ENCODE data around the gene VAC14.

Gene VAC14

DNA sequence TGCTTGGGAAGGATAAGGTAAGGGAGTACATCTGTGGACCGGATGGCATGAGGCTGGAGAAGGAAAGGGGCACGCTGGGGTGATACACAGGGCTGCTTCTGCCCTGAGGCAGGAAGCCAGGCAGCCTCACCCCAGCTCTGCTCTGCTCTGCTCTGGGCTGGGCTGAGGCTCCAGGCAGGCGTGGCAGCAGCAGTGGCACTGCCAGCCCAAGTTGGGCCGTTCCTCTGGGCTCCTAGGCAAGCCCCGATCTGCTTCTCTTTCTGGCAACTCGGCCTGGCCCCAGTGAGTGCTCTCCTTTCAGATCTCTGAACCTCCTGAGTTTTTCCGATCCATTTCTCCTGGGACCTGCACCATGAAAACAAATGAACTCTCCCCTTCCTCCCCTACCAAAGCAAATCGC lies 44.9 kb downstream of the VAC14 start:
- DNase-seq (ENCODE audit: insufficient read length) (no peak), FAIRE-seq (no peak)
- TF ChIP-seq POLR2A (IDR thresholded peaks at IDR 0.05; ENCODE audit: low read depth, low read length) = no peak
- TF ChIP-seq TAF1 (IDR thresholded peaks at IDR 0.05; ENCODE audit: borderline replicate concordance, low read depth, low read length) = no peak
- TF ChIP-seq POLR2AphosphoS5 (IDR thresholded peaks at IDR 0.05; ENCODE audit: low read depth, low read length) = no peak

DNA sequence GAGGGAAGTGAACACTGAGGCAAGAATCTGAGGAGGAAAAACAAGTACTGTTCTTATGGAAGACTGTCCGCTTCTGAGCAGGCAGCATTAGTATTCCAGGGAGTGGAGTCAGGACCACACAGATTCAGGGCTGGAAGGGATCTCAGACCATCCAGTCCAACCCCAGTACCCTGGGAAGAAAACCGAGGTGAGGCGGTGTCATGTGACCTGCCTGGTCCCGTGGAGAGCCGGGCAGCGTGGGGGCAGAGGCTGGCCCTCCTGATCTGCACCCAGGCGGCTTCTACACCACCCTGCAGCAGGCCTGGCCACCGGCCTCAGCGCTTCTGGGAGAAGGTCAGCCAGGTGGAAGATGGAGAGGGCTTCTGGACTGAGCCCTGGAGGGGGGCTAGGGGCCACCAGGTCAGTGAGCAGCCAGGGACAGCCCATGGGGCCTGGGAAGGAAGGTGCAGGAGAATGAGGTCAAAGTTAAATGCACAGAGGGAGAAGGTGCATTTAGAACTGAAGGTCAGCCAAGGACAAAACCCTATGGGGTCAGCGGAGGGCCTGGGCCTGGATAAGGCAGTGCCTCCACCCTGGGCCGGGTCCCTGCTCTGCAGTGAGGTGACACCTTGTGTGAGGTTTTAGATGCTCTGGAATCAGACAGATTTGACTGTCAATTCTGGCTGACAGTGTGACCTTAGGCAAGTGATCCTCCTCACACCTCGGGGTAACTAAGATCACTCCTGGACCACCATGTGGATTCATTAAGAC lies 45.9 kb downstream of the VAC14 start:
- TF ChIP-seq TAF1 (IDR thresholded peaks at IDR 0.05; ENCODE audit: borderline replicate concordance, low read depth, low read length) = no peak
- TF ChIP-seq POLR2AphosphoS5 (IDR thresholded peaks at IDR 0.05; ENCODE audit: low read depth, low read length) = no peak
- TF ChIP-seq POLR2A (IDR thresholded peaks at IDR 0.05; ENCODE audit: low read depth, low read length) = no peak
- no peak for FAIRE-seq
- no peak for DNase-seq (ENCODE audit: insufficient read length)

DNA sequence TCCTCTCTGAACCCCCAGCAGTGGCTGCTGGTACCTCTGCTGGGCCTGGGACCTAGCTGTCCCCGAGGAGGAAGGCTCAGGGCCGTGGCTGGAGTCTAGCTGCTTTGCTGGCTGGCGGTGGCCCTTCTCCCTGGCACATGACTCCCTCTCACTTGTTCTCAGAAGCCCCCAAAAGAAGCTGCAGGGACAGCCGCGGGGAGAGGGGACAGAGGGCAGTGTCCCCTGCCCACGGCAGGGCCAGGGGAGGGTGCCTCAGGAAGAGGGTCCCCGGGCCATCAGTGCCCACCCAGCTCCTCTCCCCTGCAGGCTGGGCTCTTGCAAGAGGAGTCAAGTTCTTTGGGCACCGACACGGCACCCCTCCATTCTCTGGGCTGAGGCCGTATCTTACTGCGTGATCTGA lies 46.6 kb downstream of the VAC14 start:
- DNase-seq (ENCODE audit: insufficient read length) = no peak
- TF ChIP-seq POLR2A (IDR thresholded peaks at IDR 0.05; ENCODE audit: low read depth, low read length) (no peak), TAF1 (IDR thresholded peaks at IDR 0.05; ENCODE audit: borderline replicate concordance, low read depth, low read length) (no peak), POLR2AphosphoS5 (IDR thresholded peaks at IDR 0.05; ENCODE audit: low read depth, low read length) (no peak)
- FAIRE-seq = no peak

DNA sequence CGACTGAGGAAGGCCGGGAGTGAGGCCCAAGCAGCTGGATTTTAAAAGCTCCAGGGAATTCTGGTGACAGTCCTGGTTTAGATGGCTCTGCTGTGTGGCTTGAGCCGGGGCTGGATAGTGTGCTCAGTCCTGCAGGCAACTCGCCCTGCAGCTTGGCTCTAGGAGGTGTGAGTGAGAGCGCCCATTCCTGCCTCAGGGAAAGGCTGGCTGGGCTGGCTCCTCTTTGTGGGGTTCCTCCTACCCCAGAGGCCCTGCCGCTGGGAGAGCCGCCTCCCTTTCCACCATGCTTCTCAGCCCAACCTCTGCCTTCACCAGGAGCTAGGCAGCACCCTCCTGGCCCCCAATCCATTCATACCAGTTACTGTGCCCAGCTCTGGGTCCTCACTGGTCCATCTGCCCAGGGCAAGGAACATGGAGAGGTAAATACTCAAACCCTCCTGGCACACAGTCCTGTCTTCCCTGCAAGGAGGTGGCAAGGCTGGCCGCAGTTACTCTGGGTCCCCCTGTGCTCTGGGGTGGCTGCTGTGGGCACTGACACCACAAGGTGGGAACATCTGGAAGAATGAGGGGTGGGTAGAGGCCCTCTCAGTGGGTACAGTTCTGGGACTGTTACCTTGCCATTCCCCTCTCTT lies 47.1 kb downstream of the VAC14 start:
- FAIRE-seq = no peak
- DNase-seq (ENCODE audit: insufficient read length) = no peak
- TF ChIP-seq POLR2AphosphoS5 (IDR thresholded peaks at IDR 0.05; ENCODE audit: low read depth, low read length) = no peak
- TF ChIP-seq TAF1 (IDR thresholded peaks at IDR 0.05; ENCODE audit: borderline replicate concordance, low read depth, low read length) = no peak
- no peak for TF ChIP-seq POLR2A (IDR thresholded peaks at IDR 0.05; ENCODE audit: low read depth, low read length)

DNA sequence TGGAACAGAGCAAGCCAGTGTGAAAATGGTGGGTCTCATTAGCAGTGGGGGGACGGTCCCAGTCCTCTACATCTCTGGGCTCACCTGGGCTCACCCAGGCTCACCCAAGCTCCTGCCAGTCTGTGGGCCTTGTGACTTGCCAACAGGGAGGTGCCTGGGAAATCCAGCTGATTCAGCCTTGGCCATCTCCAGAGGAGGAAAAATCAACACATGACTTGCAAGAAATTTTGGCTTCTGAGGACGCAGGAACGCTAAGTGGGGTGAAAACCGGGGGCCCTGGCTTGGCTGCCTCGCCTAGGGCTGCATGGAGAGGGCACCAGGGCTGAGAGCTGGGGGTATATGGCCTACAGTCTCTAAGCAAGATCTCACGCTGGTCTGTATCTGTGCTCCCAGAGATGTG lies 47.7 kb downstream of the VAC14 start:
- TF ChIP-seq POLR2A (IDR thresholded peaks at IDR 0.05; ENCODE audit: low read depth, low read length) (no peak), POLR2AphosphoS5 (IDR thresholded peaks at IDR 0.05; ENCODE audit: low read depth, low read length) (no peak), TAF1 (IDR thresholded peaks at IDR 0.05; ENCODE audit: borderline replicate concordance, low read depth, low read length) (no peak)
- DNase-seq (ENCODE audit: insufficient read length) = no peak
- FAIRE-seq = no peak

DNA sequence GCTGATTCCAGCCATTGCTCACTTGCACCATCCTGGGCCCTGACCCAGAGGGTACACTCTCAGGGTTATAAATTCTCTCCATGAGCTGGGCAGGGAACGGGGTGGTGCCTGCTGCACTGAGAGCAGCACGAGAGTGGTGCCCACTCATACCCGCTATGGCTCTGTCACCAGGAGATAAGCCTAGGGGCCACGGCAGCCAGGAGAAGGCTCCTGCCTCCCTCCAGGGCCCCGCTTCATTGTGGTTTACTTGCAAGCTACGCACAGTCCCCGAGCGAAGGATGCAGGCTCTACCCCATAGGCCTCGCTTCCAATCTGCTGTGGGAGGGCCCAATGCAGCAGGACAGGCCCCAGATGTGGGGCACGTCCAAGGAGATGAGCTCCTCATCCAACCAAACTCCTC lies 48.5 kb downstream of the VAC14 start:
- no peak for TF ChIP-seq POLR2AphosphoS5 (IDR thresholded peaks at IDR 0.05; ENCODE audit: low read depth, low read length)
- no peak for TF ChIP-seq POLR2A (IDR thresholded peaks at IDR 0.05; ENCODE audit: low read depth, low read length)
- no peak for TF ChIP-seq TAF1 (IDR thresholded peaks at IDR 0.05; ENCODE audit: borderline replicate concordance, low read depth, low read length)
- DNase-seq (ENCODE audit: insufficient read length) = no peak
- FAIRE-seq = no peak

DNA sequence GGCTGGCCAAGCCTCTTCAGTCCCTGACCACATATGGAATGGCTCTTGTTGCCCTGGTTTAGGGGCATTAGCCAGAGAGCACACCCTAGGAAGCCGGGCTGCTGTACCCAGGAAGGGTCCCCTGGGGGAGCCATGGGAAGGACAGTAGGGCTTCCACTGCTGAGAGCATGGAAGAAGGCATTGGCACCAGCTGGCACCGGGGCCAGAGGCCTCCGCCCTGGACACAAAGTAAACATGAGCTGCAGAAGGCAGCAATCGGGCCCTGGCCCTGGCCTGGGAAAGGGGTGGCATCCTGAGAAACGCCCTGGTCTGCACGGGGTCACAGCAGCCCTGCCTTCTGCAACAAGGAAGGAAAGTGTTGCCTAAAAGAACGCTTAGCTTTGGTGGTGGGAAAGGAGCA lies 49.4 kb downstream of the VAC14 start:
- FAIRE-seq = no peak
- TF ChIP-seq POLR2AphosphoS5 (IDR thresholded peaks at IDR 0.05; ENCODE audit: low read depth, low read length) (no peak), POLR2A (IDR thresholded peaks at IDR 0.05; ENCODE audit: low read depth, low read length) (no peak), TAF1 (IDR thresholded peaks at IDR 0.05; ENCODE audit: borderline replicate concordance, low read depth, low read length) (no peak)
- no peak for DNase-seq (ENCODE audit: insufficient read length)

DNA sequence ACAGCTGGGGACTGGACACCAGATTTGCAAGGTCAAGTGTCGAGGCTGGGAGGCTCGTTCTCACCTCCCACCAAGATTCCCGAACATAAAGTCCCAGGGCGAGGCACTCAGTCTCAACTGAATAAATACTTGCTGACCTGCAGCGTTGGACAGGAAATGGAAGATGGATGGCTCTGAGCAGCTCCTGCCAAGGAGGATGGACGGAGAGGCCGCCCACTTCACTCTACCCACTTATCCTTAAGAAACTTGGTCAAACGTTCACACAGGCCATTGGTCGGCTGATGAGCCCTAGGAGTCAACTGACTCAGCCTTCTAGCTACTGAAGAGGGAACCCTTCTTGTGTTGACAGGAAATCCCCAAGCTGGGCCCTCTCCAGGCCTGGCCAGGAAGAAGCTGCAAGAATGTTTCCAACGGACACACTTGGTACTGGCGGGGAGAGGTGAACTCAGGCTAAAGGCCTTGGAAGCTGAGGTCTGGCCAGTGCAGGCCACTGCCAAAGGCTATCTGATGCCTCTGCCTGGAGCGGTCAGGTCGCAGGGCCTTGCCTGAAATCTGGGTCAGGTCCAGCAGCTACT lies 50.0 kb downstream of the VAC14 start:
- DNase-seq (ENCODE audit: insufficient read length) (no peak), FAIRE-seq (no peak)
- TF ChIP-seq POLR2AphosphoS5 (IDR thresholded peaks at IDR 0.05; ENCODE audit: low read depth, low read length) = no peak
- no peak for TF ChIP-seq TAF1 (IDR thresholded peaks at IDR 0.05; ENCODE audit: borderline replicate concordance, low read depth, low read length)
- TF ChIP-seq POLR2A (IDR thresholded peaks at IDR 0.05; ENCODE audit: low read depth, low read length) = no peak

DNA sequence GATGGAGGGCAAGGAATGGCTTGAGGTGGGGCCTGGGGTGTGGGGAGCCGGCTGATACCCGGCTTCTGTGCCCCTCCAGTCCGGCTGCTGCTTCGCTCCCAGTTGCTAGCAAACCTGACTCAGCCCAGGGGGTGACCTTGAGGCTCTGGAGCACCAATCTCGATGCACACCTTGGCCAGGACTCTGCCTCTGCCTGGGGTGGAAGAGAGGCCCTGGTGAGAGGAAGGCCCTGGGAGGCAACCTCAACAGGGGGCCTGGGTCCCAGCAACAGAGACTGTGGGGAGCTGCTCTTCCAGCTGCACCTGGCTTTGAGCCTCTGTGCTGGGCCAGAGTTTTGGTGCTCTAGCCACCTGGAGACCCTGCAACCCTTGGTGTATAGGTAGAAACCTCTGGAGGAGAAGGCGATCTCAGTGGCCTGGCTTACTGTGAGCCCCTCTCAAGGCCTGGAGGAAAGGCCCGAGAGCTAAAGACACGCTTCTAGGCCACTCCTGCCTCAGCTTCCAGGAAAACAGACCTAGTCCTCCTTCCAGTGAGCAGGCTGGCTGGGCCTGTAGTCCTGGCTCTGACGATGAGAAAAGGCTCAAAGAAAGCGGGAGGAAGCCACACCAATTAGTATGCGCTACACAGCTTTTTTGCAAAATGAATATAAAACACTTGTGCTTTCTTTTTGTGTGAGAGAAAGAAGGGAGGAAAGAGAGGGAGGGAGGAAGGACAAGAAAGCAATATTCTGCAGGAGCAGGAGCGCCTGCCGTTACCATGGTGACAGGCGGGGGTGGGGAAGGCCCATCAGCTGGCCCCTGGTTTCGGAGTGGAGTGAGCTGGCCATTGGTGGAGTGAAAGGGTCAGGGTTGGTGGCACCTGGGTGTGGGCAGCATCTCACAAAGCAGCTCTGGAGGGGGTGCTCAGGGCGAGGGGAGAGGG lies 51.0 kb downstream of the VAC14 start:
- DNase-seq (ENCODE audit: insufficient read length) (no peak), FAIRE-seq (no peak)
- TF ChIP-seq TAF1 (IDR thresholded peaks at IDR 0.05; ENCODE audit: borderline replicate concordance, low read depth, low read length) (no peak), POLR2A (IDR thresholded peaks at IDR 0.05; ENCODE audit: low read depth, low read length) (no peak), POLR2AphosphoS5 (IDR thresholded peaks at IDR 0.05; ENCODE audit: low read depth, low read length) (no peak)

DNA sequence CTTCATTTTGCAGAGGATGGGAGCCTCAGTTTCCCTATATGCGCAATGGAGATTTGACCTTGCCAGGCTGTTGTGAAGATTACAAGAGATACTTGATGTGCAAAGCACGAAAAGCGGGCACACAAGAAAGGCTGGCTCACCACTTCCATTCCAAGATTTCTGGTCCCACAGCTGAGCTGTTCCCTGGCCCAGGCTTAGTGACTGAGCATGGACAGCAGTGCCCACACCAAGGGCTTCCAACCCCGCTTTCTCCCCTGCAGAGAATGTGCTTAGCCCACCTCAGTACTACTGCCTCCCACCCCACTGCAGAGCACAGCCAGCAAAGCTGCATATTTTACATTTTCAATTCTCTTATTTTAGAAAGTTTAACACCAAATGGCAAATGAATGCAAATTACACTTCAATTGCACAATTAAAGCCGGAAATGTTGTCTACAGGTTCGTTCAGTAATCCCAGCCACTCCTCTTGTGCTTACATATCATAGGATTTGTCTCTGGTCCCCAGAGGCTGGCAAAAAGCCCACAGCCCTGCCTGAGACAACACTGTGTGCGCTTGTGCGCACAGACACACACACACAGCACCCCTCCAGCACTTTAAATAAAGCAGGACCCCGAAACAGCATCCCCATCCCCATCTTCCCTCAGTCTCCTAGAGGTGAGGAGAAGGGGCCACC lies 51.8 kb downstream of the VAC14 start:
- FAIRE-seq = no peak
- TF ChIP-seq TAF1 (IDR thresholded peaks at IDR 0.05; ENCODE audit: borderline replicate concordance, low read depth, low read length) = no peak
- TF ChIP-seq POLR2AphosphoS5 (IDR thresholded peaks at IDR 0.05; ENCODE audit: low read depth, low read length) = no peak
- TF ChIP-seq POLR2A (IDR thresholded peaks at IDR 0.05; ENCODE audit: low read depth, low read length) = no peak

More for the DNA sequence above, 51.8 kb downstream of the VAC14 start:
- no peak for DNase-seq (ENCODE audit: insufficient read length)
